ENCODE measurements around the gene SEMA6C.

- TF ChIP-seq POLR2AphosphoS5 (IDR thresholded peaks at IDR 0.05) = no peak
- no peak for TF ChIP-seq CTCF (IDR thresholded peaks at IDR 0.05 in 8 of 11, conservative IDR thresholded peaks at IDR 0.05 in 3 of 11)
- no peak for TF ChIP-seq POLR2A (IDR thresholded peaks at IDR 0.05)
Measured at GRCh38 chr1:151143986-151144385, 2.4 kb downstream of the SEMA6C start.

Measured in spleen (tissue), 7 donors.